ENCODE results near the gene CASK.

- TF ChIP-seq CTCF (IDR thresholded peaks at IDR 0.05): no peak
- no peak for TF ChIP-seq POLR2A (IDR thresholded peaks at IDR 0.05)
Measured at GRCh38 chrX:41472231-41472815, 451.0 kb downstream of the CASK start.

Measured in Peyer's patch (tissue), 4 donors.